Measurements from ENCODE around the gene POPDC3. TPM values are rescaled to one million over a fixed set of nuclear protein-coding genes. Genes with fewer than 3 reads are reported as not detected.

Gene POPDC3
- total and polyA plus RNA-seq, 8 donors, result 2.9 to 19.7 (median 6.7) TPM; not detected in 3

DNA sequence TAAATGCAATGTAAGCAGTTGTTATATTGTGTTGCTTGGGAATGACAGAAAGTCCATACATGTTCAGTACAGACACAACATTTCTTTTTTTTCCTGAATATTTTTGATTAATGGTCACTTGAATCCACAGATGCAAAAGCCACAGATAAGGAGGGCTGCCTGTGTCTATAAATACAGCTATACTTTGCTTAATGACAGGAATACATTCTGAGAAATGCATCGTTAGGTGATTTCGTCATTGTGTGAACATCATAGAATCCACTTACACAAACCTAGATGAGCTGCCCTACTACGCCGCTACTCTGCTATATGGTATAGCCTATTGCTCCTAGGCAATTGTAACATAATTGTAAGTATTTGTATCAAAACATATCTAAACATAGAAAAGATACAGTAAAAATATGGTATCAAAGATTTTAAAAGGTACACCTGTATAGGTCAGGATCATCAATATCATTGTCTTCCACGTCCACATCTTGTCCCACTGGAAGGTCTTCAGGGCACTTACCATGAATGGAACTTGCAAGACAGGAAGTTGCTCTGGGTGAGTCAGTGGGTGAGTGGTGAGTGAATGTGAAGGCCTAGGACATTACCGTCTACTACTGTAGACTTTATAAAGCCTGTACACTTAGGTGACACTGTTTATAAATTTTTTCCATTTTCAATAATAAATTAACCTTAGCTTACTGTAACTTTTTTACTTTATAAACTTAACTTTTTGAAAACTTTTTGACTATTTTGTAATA is 27.9 kb upstream of the POPDC3 start:
- no peak overlapping the region for H3K27ac ChIP-seq
- no peak overlapping the region for H3K4me3 ChIP-seq
- no peaks in the 10 kb centered on the region for H3K4me1 ChIP-seq
- intact Hi-C loops (cut with DNase I; ENCODE audit: low total_unique reads), result no loop called here
- DNase-seq, result no peak
- H3K36me3 ChIP-seq, result no peaks in the 10 kb centered on the region
- TF ChIP-seq EP300 (IDR thresholded peaks at IDR 0.05) (no peak), POLR2A (IDR thresholded peaks at IDR 0.05) (no peak), POLR2AphosphoS5 (IDR thresholded peaks at IDR 0.05) (no peak)
- TF ChIP-seq, protein P1, sequence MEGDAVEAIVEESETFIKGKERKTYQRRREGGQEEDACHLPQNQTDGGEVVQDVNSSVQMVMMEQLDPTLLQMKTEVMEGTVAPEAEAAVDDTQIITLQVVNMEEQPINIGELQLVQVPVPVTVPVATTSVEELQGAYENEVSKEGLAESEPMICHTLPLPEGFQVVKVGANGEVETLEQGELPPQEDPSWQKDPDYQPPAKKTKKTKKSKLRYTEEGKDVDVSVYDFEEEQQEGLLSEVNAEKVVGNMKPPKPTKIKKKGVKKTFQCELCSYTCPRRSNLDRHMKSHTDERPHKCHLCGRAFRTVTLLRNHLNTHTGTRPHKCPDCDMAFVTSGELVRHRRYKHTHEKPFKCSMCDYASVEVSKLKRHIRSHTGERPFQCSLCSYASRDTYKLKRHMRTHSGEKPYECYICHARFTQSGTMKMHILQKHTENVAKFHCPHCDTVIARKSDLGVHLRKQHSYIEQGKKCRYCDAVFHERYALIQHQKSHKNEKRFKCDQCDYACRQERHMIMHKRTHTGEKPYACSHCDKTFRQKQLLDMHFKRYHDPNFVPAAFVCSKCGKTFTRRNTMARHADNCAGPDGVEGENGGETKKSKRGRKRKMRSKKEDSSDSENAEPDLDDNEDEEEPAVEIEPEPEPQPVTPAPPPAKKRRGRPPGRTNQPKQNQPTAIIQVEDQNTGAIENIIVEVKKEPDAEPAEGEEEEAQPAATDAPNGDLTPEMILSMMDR (IDR thresholded peaks at IDR 0.05), result no peak
- no peaks in the 10 kb centered on the region for H3K27me3 ChIP-seq
- WGBS, 5 donors, result 89 to 96% (median 90%) methylated on average over 6 of the region's 6 CpGs
- H3K9me3 ChIP-seq, result no peaks in the 10 kb centered on the region

DNA sequence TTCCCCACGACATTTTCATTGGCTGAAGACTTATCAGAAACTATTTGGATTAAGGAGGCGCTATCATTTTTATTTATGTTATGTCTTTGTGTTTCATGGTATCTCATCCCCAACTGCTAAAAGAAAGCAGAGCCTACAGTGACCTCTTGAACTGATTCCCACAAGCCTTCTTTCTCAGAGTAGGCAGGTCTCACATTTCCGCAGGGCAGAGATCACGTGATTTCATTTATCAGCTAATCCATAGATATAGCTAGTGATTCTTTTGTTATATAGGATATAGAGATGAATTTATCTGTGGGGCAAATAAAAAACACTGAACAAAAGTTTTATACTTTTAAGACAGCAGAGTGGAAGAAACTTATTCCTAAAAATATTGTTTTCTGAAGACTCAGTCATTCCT is 25.0 kb upstream of the POPDC3 start:
- H3K27me3 ChIP-seq, result no peaks in the 10 kb centered on the region
- H3K36me3 ChIP-seq, result no peaks in the 10 kb centered on the region
- no peak overlapping the region for H3K27ac ChIP-seq
- no peaks in the 10 kb centered on the region for H3K9me3 ChIP-seq
- H3K4me1 ChIP-seq, result no peaks in the 10 kb centered on the region
- 45 to 61% (median 55%) methylated on average over 4 of the region's 4 CpGs for WGBS, 5 donors
- intact Hi-C loops (cut with DNase I; ENCODE audit: low total_unique reads), result no loop called here
- TF ChIP-seq POLR2A (IDR thresholded peaks at IDR 0.05) (no peak), EP300 (IDR thresholded peaks at IDR 0.05) (no peak), POLR2AphosphoS5 (IDR thresholded peaks at IDR 0.05) (no peak)
- TF ChIP-seq, protein P1 (IDR thresholded peaks at IDR 0.05), result no peak
- DNase-seq, result no peak
- no peak overlapping the region for H3K4me3 ChIP-seq

DNA sequence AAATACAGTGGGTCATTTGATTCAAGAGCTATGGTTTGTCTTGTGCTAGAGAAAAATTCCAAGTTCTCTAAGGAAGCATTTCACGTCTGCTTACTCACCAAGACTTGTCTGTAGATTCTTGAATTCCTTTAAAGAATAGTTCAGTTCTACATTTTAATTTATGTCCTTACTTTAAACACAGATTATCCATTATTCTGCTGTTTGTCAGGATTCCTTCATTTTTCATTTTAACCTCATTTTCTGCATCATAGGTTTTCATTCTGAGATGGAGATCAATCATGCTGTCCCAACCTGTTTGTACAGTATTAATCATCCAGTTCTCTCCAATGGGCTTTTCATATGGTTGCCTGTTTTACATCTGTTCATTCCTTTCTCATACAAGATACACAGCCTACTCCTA is 24.5 kb upstream of the POPDC3 start:
- H3K4me3 ChIP-seq, result no peak overlapping the region
- WGBS, 5 donors, result 61 to 89% (median 71%) methylated on average over 1 of the region's 1 CpG
- H3K9me3 ChIP-seq, result no peaks in the 10 kb centered on the region
- no peaks in the 10 kb centered on the region for H3K4me1 ChIP-seq
- H3K27ac ChIP-seq, result no peak overlapping the region
- no peaks in the 10 kb centered on the region for H3K36me3 ChIP-seq
- intact Hi-C loops (cut with DNase I; ENCODE audit: low total_unique reads), result no loop called here
- no peaks in the 10 kb centered on the region for H3K27me3 ChIP-seq
- DNase-seq, result no peak
- TF ChIP-seq, protein P1 (IDR thresholded peaks at IDR 0.05), result no peak
- TF ChIP-seq EP300 (IDR thresholded peaks at IDR 0.05) (no peak), POLR2A (IDR thresholded peaks at IDR 0.05) (no peak), POLR2AphosphoS5 (IDR thresholded peaks at IDR 0.05) (no peak)

DNA sequence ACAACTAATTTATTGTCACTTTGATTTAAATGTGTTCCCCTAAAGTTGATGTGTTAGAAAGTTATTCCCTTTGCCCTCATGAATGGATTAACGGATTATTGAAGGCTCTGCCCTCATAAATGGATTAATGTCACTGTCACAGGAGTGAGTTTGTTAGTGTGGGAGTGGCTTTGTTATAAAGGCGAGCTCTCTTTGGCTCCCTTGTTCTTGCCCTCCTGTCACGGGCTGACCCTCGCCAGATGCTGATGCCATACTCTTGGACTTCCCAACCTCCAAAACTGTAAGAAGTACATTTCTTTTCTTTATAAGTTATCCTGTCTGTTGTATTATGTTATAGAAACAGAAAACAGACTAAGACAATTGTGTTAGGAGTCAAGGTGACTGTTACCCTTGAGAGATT is 22.7 kb upstream of the POPDC3 start:
- no peaks in the 10 kb centered on the region for H3K27me3 ChIP-seq
- peaks cover 0 to 2% (median 0%) of the 10 kb centered on the region in 4 donors for H3K9me3 ChIP-seq
- TF ChIP-seq POLR2A (IDR thresholded peaks at IDR 0.05), result no peak
- no peak for TF ChIP-seq POLR2AphosphoS5 (IDR thresholded peaks at IDR 0.05)
- TF ChIP-seq, protein P1 (IDR thresholded peaks at IDR 0.05), result no peak
- TF ChIP-seq EP300 (IDR thresholded peaks at IDR 0.05), result no peak
- H3K4me3 ChIP-seq, result no peak overlapping the region
- intact Hi-C loops (cut with DNase I; ENCODE audit: low total_unique reads), result no loop called here
- no peaks in the 10 kb centered on the region for H3K4me1 ChIP-seq
- H3K27ac ChIP-seq, result no peak overlapping the region
- WGBS, 5 donors, result 81 to 88% (median 85%) methylated on average over 4 of the region's 4 CpGs
- H3K36me3 ChIP-seq, result no peaks in the 10 kb centered on the region
- DNase-seq, result no peak

Measured in stomach (tissue), 9 donors.